ENCODE data around the gene TMEM235. TPM values are rescaled to one million over a fixed set of nuclear protein-coding genes. Genes with fewer than 3 reads are reported as not detected.

TMEM235 gene
- total and polyA plus RNA-seq, 12 donors: not detected

DNA sequence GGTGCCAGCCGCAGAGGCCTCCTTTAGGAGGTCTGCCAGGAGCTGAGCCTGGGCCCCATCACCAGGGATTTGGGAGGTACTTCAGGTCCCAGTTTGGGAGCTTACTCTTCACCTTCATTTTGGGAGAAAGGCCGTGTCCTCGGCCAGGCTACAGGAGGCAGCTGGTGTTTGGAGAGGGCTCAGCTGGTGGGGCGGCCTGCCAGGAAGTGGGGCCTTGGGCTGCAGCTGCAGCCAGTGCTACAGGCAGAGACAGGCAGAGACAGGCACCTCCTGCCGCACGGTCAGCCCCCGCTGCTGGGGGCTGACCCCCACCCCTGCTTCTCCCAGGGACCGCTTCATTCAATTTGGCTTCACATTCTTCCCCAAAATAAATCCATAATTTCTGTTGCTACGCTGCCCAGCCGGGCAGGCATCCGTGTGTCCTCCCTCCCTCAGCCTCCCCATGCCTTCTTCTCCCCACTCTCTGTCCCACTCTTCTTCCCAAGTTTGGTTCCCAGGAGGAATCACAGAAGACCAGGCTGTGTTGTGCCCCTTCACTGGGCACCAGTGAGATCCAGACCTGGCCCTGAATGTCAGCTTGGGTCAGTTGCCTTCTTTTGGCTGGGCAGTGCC is 6.1 kb downstream of the TMEM235 start:
- H3K4me3 ChIP-seq: no peak overlapping the region
- H3K27me3 ChIP-seq: peaks cover 2 to 11% (median 8%) of the 10 kb centered on the region in 7 donors
- DNase-seq (no peak), ATAC-seq (no peak)
- H3K4me1 ChIP-seq: peaks cover 0 to 12% (median 5%) of the 10 kb centered on the region in 9 donors
- intact Hi-C loops (cut with DNase I): no loop called here
- 69 to 73% methylated on average over 11 of the region's 11 CpGs for WGBS, 2 donors
- H3K27ac ChIP-seq: no peak overlapping the region
- TF ChIP-seq, protein P1, sequence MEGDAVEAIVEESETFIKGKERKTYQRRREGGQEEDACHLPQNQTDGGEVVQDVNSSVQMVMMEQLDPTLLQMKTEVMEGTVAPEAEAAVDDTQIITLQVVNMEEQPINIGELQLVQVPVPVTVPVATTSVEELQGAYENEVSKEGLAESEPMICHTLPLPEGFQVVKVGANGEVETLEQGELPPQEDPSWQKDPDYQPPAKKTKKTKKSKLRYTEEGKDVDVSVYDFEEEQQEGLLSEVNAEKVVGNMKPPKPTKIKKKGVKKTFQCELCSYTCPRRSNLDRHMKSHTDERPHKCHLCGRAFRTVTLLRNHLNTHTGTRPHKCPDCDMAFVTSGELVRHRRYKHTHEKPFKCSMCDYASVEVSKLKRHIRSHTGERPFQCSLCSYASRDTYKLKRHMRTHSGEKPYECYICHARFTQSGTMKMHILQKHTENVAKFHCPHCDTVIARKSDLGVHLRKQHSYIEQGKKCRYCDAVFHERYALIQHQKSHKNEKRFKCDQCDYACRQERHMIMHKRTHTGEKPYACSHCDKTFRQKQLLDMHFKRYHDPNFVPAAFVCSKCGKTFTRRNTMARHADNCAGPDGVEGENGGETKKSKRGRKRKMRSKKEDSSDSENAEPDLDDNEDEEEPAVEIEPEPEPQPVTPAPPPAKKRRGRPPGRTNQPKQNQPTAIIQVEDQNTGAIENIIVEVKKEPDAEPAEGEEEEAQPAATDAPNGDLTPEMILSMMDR (IDR thresholded peaks at IDR 0.05): no peak
- no peaks in the 10 kb centered on the region for H3K9me3 ChIP-seq
- no peaks in the 10 kb centered on the region for H3K36me3 ChIP-seq

DNA sequence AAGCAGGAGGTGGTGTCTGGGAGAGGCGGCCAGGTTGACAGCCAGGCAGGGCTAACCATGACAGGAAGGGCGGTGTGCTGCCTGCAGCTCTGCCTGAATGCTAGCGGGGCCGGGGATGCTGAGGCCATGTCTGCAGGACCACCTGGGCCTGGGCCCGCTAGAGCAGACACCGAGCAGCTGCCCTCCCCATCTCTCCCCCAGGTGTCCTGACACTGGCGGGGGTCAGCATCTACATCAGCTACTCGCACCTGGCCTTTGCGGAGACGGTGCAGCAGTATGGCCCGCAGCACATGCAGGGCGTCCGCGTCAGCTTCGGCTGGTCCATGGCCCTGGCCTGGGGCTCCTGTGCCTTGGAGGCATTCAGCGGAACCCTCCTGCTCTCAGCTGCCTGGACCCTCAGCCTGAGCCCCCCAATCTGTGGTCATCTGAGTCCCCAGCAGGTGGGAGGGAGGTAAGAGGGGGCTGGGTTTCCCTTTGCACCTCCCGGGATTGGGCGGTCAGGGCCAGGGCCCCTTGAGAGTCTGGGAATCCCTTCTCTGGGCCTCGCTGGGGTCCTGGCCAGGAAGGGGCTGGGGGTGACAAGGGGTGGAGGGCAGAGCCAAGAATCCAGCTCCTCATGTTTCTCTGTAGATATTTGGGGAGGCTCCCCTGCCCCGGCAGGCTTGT is 7.5 kb downstream of the TMEM235 start:
- Histone ChIP-seq H3K4me3 (no peak overlapping the region), H3K4me1 (peaks cover 0 to 12% (median 5%) of the 10 kb centered on the region in 9 donors), H3K27me3 (no peaks in the 10 kb centered on the region), H3K27ac (no peak overlapping the region), H3K36me3 (no peaks in the 10 kb centered on the region), H3K9me3 (no peaks in the 10 kb centered on the region)
- DNase-seq: no peak
- no peak for ATAC-seq
- TF ChIP-seq, protein P1 (IDR thresholded peaks at IDR 0.05): no peak
- 86 to 88% methylated on average over 20 of the region's 20 CpGs for WGBS, 2 donors
- intact Hi-C loops (cut with DNase I): no loop called here

DNA sequence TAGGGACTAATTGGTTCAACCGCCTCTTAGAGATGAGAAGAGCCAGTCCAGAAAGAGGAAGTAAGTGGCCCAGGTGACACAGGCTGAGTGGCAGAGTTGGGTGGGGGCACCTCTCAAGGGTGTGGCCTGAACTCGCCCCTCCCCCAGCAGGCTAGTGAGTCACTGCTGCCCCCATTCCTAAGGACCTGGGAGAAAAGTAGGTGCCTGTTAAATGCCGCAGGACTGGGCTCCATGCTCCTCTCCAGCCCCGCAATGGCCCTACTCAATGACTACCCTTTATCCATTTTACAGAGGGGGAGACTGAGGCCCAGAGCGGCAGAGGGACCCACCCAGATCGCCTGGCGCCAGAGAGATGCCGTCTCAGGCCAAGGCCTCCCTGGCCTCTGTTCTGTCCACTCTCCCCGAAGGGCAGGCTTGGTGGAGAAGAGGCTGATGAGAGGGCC is 8.1 kb downstream of the TMEM235 start:
- Histone ChIP-seq H3K36me3 (no peaks in the 10 kb centered on the region), H3K4me3 (no peak overlapping the region), H3K9me3 (no peaks in the 10 kb centered on the region), H3K27ac (no peak overlapping the region), H3K4me1 (peaks cover 0 to 10% (median 4%) of the 10 kb centered on the region in 9 donors), H3K27me3 (no peaks in the 10 kb centered on the region)
- DNase-seq (no peak), ATAC-seq (no peak)
- intact Hi-C loops (cut with DNase I): no loop called here
- WGBS, 2 donors: 92 to 95% methylated on average over 9 of the region's 9 CpGs
- TF ChIP-seq, protein P1 (IDR thresholded peaks at IDR 0.05): no peak

DNA sequence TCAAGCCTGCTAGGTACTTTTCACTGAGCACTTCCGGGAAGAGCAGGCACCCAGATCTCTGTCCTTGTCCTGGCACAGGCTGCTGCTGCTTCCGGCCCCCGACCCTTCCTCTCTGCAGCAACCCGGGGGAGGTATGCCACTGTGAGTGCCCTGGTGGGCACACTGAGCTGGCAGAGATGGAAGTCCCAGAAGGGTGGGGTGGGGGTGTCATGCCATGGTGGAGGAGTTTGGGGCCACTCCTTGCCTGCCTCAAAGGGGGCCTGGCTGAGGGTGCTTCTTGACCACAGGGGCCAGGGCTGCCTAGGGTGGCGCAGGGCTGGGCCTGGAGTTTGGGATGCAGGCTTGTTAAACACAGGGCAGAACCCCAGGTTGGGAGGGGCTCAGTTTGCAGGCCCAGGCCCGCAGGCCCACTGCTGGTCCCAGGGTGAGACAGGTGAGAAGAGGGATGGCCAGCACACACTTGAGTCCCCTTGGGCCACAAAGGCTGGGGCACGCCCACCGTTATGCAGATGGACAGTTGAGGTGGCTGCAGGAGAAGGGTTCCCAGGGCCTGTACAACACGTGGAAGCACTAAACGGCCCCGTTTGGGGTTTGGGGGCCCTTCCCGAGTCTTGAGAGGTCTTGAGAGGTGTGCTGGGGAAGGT is 8.7 kb downstream of the TMEM235 start:
- Histone ChIP-seq H3K4me1 (peaks cover 0 to 4% (median 0%) of the 10 kb centered on the region in 9 donors), H3K27me3 (no peaks in the 10 kb centered on the region), H3K36me3 (no peaks in the 10 kb centered on the region), H3K4me3 (no peak overlapping the region), H3K27ac (no peak overlapping the region), H3K9me3 (no peaks in the 10 kb centered on the region)
- TF ChIP-seq, protein P1 (IDR thresholded peaks at IDR 0.05): no peak
- ATAC-seq: no peak
- WGBS, 2 donors: 78 to 83% methylated on average over 12 of the region's 12 CpGs
- intact Hi-C loops (cut with DNase I): loop anchor here in 1 of 10 donors (10.0 kb wide), 1 partner anchor 125 kb away; no protein-coding TSS in a partner anchor
- no peak for DNase-seq
